Panc1 (cell line): Measurements from ENCODE around the gene ZNF775. TPM values are rescaled to one million over a fixed set of nuclear protein-coding genes. Genes with fewer than 3 reads are reported as not detected.

Source experiments
- ATAC-seq: fragments of 200-7000 bp; cut with Tn5 transposase; 2 replicates; pipeline ENCODE4 v1.9.1; 2020; ENCODE audit warnings: mild to moderate bottlenecking, moderate library complexity
- BruUV-seq: library from RNA; stranded (reverse); fragments of 400-500 nt; replicated peaks from 2 replicates; lab custom pipeline; 2021; lab: Mats Ljungman, UMichigan
- CTCF ChIA-PET: fragments of 300-600 bp; sonication (Branson Sonifier 250); formaldehyde crosslinking; loops from one replicate; lab custom pipeline; 2022; ENCODE audit warnings: antibody characterized with exemption; lab: Charles Lee
- POLR2A ChIA-PET: fragments of 300-600 bp; sonication (Branson Sonifier 250); formaldehyde crosslinking; loops from one replicate; lab custom pipeline; 2022; ENCODE audit warnings: antibody characterized with exemption; lab: Charles Lee
- DNase-seq: peaks from one replicate; pipeline ENCODE4 v3.0.0-alpha.2; 2010; ENCODE audit warnings: low read depth, low spot score
- H3K27ac ChIP-seq: 2 replicates; pipeline ENCODE4 v1.5.1; 2011; ENCODE audit warnings: mild to moderate bottlenecking, low read length, inconsistent platforms
- H3K27me3 ChIP-seq: fragments of 200-500 bp; sonication (Bioruptor generic); 2 replicates; pipeline ENCODE4 v1.6.0; 2014; ENCODE audit warnings: low read length, inconsistent platforms; ENCODE audit not compliant: control insufficient read depth, insufficient read depth
- H3K36me3 ChIP-seq: fragments of 200-500 bp; sonication (Bioruptor generic); 2 replicates; pipeline ENCODE4 v1.5.1; 2014; ENCODE audit warnings: inconsistent platforms, mild to moderate bottlenecking, low read length, moderate library complexity; ENCODE audit not compliant: control insufficient read depth, insufficient read depth
- H3K4me1 ChIP-seq: 2 replicates; pipeline ENCODE4 v1.5.1; 2011; ENCODE audit warnings: inconsistent platforms, mild to moderate bottlenecking, low read length, moderate library complexity; ENCODE audit not compliant: control insufficient read depth, insufficient read depth
- H3K4me3 ChIP-seq, 2 experiments: 2 replicates each; pipeline ENCODE4 v1.5.1; 2011 to 2012; ENCODE audit warnings: low read depth in 2 of 2, low read length in 2 of 2, mild to moderate bottlenecking in 2 of 2, inconsistent platforms in 1 of 2, moderate library complexity in 1 of 2
- H3K9me3 ChIP-seq: fragments of 200-500 bp; sonication (Bioruptor generic); 2 replicates; pipeline ENCODE4 v1.5.1; 2014; ENCODE audit warnings: low read depth, mild to moderate bottlenecking, inconsistent platforms, low read length, moderate library complexity; ENCODE audit not compliant: control insufficient read depth, insufficient read depth
- CTCF ChIP-seq: fragments of 450-650 bp; IDR thresholded peaks from 2 replicates; pipeline ENCODE4 v1.5.1; 2017; ENCODE audit warnings: mild to moderate bottlenecking
- POLR2AphosphoS5 ChIP-seq: IDR thresholded peaks from 2 replicates; pipeline ENCODE4 v1.6.1; 2012; ENCODE audit warnings: mild to moderate bottlenecking, low read depth, low read length, moderate library complexity
- REST ChIP-seq, 2 experiments: IDR thresholded peaks; 2 replicates each; pipeline ENCODE4 v1.6.1; 2011 to 2012; ENCODE audit warnings: low read depth in 2 of 2, control low read depth in 1 of 2, low read length in 1 of 2, mild to moderate bottlenecking in 1 of 2, moderate library complexity in 1 of 2; ENCODE audit not compliant: insufficient read depth in 1 of 2
- SIN3A ChIP-seq: IDR thresholded peaks from 2 replicates; pipeline ENCODE4 v1.6.1; 2012; ENCODE audit warnings: low read depth, mild to moderate bottlenecking, low read length, moderate library complexity, borderline replicate concordance; ENCODE audit not compliant: insufficient read depth
- in situ Hi-C: cut with HindIII; loops from 2 replicates; pipeline ENCODE4 v1.10.0; 2016; ENCODE audit warnings: low sequenced_read_pairs, low pct_unique_long_range_greater_than_20kb
- intact Hi-C: fragments of 100-400 bp; cut with micrococcal nuclease; formaldehyde crosslinking; loops from one replicate; pipeline ENCODE4 v1.10.0; 2022; ENCODE audit not compliant: unreplicated experiment
- total RNA-seq: library from RNA; stranded (reverse); gene quantifications from one replicate; pipeline ENCODE4 v1.2.1, GENCODE V29; 2021; ENCODE audit not compliant: unreplicated experiment

Gene ZNF775
- total RNA-seq, 1 experiment from 2014 or later: 14.7 TPM

DNA sequence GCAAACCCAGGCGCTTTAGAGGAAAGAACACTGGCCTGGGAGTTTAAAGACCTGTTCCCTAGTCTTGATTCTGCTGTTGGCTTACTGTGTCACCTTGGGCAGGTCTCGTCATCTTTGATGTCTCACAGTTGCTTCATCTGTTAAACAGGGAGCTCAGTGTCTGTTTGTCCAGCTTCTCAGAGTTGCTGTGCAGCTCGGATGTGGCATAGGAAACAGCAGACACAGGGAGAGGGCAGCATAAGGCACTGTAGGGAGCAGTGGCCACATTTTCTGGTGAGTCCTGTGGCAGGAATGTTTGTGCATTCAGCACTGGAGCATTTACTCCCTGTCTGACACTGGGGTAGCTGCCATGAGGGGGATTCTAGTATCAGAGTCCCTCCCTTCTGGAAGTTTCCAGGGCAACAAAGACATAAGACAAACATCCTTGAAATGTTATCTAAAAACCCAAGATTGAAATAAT is 8.5 kb upstream of the ZNF775 start (continued):
- no peak for TF ChIP-seq SIN3A

- CTCF ChIA-PET: no interaction called here
- H3K9me3 ChIP-seq: no peaks in the 10 kb centered on the region
- no peak overlapping the region for H3K4me3 ChIP-seq
- DNase-seq (no peak), ATAC-seq (no peak)
- H3K36me3 ChIP-seq: peaks cover 9% of the 10 kb centered on the region
- TF ChIP-seq SIN3A: no peak
- in situ Hi-C loops (no loop called here), intact Hi-C loops (no loop called here)
- no TSS peak for BruUV-seq
- POLR2A ChIA-PET: no interaction called here
- H3K27ac ChIP-seq: peak overlapping the region; percentile 99
- H3K4me1 ChIP-seq: peaks cover 49% of the 10 kb centered on the region
- no peaks in the 10 kb centered on the region for H3K27me3 ChIP-seq
These were observed 7.8 kb upstream of the ZNF775 start for GRCh38 chr7:150371131-150371995.

- no peak for DNase-seq
- Histone ChIP-seq H3K9me3 (no peaks in the 10 kb centered on the region), H3K36me3 (peaks cover 9% of the 10 kb centered on the region), H3K4me3 (no peak overlapping the region), H3K4me1 (peaks cover 52% of the 10 kb centered on the region), H3K27ac (no peak overlapping the region), H3K27me3 (no peaks in the 10 kb centered on the region)
- in situ Hi-C loops: no loop called here
- ATAC-seq: no peak
- intact Hi-C loops: no loop called here
- ChIA-PET CTCF (no interaction called here), POLR2A (no interaction called here)
- BruUV-seq: no TSS peak
- no peak for TF ChIP-seq REST (IDR thresholded peaks at IDR 0.05; ENCODE audit: insufficient read depth in 1 of 2, low read depth in 2 of 2, low read length in 1 of 2)
- no peak for TF ChIP-seq CTCF
- no peak; the same call in 1 of the 2 replicates for TF ChIP-seq POLR2AphosphoS5
- no peak for TF ChIP-seq SIN3A
These were observed 7.2 kb upstream of the ZNF775 start for GRCh38 chr7:150371996-150372270.
